H1 (cell line): ENCODE results near the gene ADK. TPM values are rescaled to one million over a fixed set of nuclear protein-coding genes. Genes with fewer than 3 reads are reported as not detected.

Experiments
- ATF2 ChIP-seq: IDR thresholded peaks from 2 replicates; pipeline ENCODE4 v1.6.1; 2012; ENCODE audit warnings: low read length, inconsistent platforms
- CHD7 ChIP-seq: fragments of 300-600 bp; sonication (generic); IDR thresholded peaks from 2 replicates; pipeline ENCODE4 v1.7.1; 2012; ENCODE audit warnings: low read length, moderate library complexity, mild to moderate bottlenecking, inconsistent platforms; ENCODE audit not compliant: insufficient replicate concordance
- FOSL1 ChIP-seq: IDR thresholded peaks from 2 replicates; pipeline ENCODE4 v1.6.1; 2011; ENCODE audit warnings: mild to moderate bottlenecking, low read depth, low read length, moderate library complexity; ENCODE audit not compliant: insufficient read depth
- GABPA ChIP-seq: IDR thresholded peaks from 2 replicates; pipeline ENCODE4 v1.6.1; 2011; ENCODE audit warnings: mild to moderate bottlenecking, low read length, moderate library complexity, borderline replicate concordance; ENCODE audit not compliant: insufficient read depth
- MAFK ChIP-seq: IDR thresholded peaks from 2 replicates; pipeline ENCODE4 v1.6.1; 2012; ENCODE audit warnings: low read depth, mild to moderate bottlenecking, improper control_type of control experiment, low read length
- PHF8 ChIP-seq: fragments of 200-600 bp; sonication (generic); conservative IDR thresholded peaks from 2 replicates; pipeline ENCODE4 v1.7.1; 2012; ENCODE audit warnings: low read depth, mild to moderate bottlenecking, inconsistent platforms, low read length, moderate library complexity
- POLR2AphosphoS5 ChIP-seq: IDR thresholded peaks from 2 replicates; pipeline ENCODE4 v1.6.1; 2011; ENCODE audit warnings: low read depth, low read length
- SAP30 ChIP-seq: fragments of 300-600 bp; sonication (generic); IDR thresholded peaks from 2 replicates; pipeline ENCODE4 v1.7.1; 2012; ENCODE audit warnings: low read length, moderate library complexity, mild to moderate bottlenecking, inconsistent platforms; ENCODE audit not compliant: insufficient read depth, insufficient replicate concordance
- SIX5 ChIP-seq: IDR thresholded peaks from 2 replicates; pipeline ENCODE4 v1.6.1; 2011; ENCODE audit warnings: mild to moderate bottlenecking, low read depth, low read length
- SP2 ChIP-seq: IDR thresholded peaks from 2 replicates; pipeline ENCODE4 v1.6.1; 2012; ENCODE audit warnings: mild to moderate bottlenecking, low read length, inconsistent platforms
- polyA plus RNA-seq, 7 experiments: library from polyadenylated mRNA; depleted of rRNA in 3 of 7; stranded (reverse) in 5 of 7; unstranded in 2 of 7; fragments of >200 nt in 5 of 7; fragments of 200-250 nt in 2 of 7; gene quantifications; 1 replicate in 5 of 7; 2 replicates in 1 of 7; 4 replicates in 1 of 7; pipeline versions ENCODE4 v1.2.1 to v1.2.3, GENCODE V29; 2011 to 2013; ENCODE audit warnings: missing spikeins in 2 of 7, mixed read lengths in 2 of 7
- total RNA-seq: library from RNA; stranded (reverse); fragmentation: NEBNext Ultra II Directional; extraction: Animal tissue kit (Norgen Biotek cat#: 25700); gene quantifications from 2 replicates; pipeline ENCODE4 v1.2.1, GENCODE V29; 2021

ADK gene
- total and polyA plus RNA-seq, 2 of the 8 experiments (the other 6 are each of a cell fraction or from before 2014, with no cell fraction given), result 12.3 to 42.4 TPM

- TF ChIP-seq CHD7 (no peak), MAFK (no peak), SAP30 (no peak), GABPA (no peak), PHF8 (no peak), FOSL1 (no peak), POLR2AphosphoS5 (no peak), SP2 (no peak), SIX5 (no peak), ATF2 (no peak)
- TF ChIP-seq, all 59 proteins: peak for 0
These were observed 41.6 kb upstream of the ADK start (continued) for GRCh38 chr10:74109452-74109851.
